Transverse colon (tissue), 4 donors: Measurements from ENCODE around the gene TOMM20L.

Source experiments
- EP300 ChIP-seq: sonication (generic); formaldehyde crosslinking; IDR thresholded peaks from one replicate; pipeline ENCODE4 v1.6.1; 2017; ENCODE audit warnings: antibody characterized with exemption, low read depth
- POLR2A ChIP-seq: fragments of 450-650 bp; IDR thresholded peaks from one replicate; pipeline ENCODE4 v1.6.1; 2016; ENCODE audit warnings: antibody characterized with exemption, mild to moderate bottlenecking, moderate library complexity
- POLR2AphosphoS5 ChIP-seq, 3 donors: sonication (generic); formaldehyde crosslinking; IDR thresholded peaks; one replicate each; pipeline ENCODE4 v1.6.1; 2016; ENCODE audit warnings: antibody characterized with exemption in 3 of 3
- TF ChIP-seq, protein P1 (sequence below), 5 experiments: fragments of 200-600 bp in 3 of 5; fragments of 450-650 bp in 2 of 5; sonication (generic) in 3 of 5; IDR thresholded peaks; 1 replicate in 2 of 5; 2 replicates in 3 of 5; pipeline ENCODE4 v1.5.1; 2016 to 2017; ENCODE audit warnings: antibody characterized with exemption in 5 of 5, inconsistent platforms in 3 of 5, mild to moderate bottlenecking in 2 of 5, moderate library complexity in 1 of 5

DNA sequence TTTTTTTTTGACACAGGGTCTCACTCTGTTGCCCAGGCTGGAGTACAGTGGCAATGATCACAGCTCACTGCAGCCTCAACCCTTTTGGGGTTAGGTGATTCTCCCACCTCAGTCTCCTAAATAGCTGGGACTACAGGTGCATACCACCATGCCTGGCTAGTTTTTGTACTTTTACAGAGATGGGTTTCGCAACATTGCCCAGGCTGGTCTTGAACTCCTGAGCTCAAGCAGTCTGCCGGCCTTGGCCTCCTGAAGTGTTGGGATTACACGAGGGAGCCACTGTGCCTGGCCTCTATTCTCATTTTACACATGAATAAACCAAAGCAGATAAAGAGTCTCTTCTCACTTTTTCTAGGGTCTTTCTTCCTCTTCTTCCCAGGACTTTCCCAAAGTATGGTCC lies 3.2 kb downstream of the TOMM20L start:
- TF ChIP-seq, protein P1, sequence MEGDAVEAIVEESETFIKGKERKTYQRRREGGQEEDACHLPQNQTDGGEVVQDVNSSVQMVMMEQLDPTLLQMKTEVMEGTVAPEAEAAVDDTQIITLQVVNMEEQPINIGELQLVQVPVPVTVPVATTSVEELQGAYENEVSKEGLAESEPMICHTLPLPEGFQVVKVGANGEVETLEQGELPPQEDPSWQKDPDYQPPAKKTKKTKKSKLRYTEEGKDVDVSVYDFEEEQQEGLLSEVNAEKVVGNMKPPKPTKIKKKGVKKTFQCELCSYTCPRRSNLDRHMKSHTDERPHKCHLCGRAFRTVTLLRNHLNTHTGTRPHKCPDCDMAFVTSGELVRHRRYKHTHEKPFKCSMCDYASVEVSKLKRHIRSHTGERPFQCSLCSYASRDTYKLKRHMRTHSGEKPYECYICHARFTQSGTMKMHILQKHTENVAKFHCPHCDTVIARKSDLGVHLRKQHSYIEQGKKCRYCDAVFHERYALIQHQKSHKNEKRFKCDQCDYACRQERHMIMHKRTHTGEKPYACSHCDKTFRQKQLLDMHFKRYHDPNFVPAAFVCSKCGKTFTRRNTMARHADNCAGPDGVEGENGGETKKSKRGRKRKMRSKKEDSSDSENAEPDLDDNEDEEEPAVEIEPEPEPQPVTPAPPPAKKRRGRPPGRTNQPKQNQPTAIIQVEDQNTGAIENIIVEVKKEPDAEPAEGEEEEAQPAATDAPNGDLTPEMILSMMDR (IDR thresholded peaks at IDR 0.05) = no peak
- TF ChIP-seq POLR2A (no peak), POLR2AphosphoS5 (IDR thresholded peaks at IDR 0.05) (no peak), EP300 (no peak)
